GM06990 (cell line): Measurements from ENCODE around the gene ARHGAP42.

ENCODE experiments used
- DNase-seq: peaks from one replicate; pipeline ENCODE4 v3.0.0-alpha.2; 2011; ENCODE audit not compliant: insufficient read length; ENCODE audit errors: extremely low read depth
- H3K27me3 ChIP-seq: replicated peaks from 2 replicates; pipeline ENCODE4 v1.6.0; 2011; ENCODE audit warnings: low read length; ENCODE audit not compliant: control insufficient read depth, insufficient read depth
- H3K36me3 ChIP-seq: 2 replicates; pipeline ENCODE4 v1.5.1; 2011; ENCODE audit warnings: low read length; ENCODE audit not compliant: control insufficient read depth, insufficient read depth
- H3K4me3 ChIP-seq: replicated peaks from 2 replicates; pipeline ENCODE4 v1.5.1; 2011; ENCODE audit warnings: low read depth, mild to moderate bottlenecking, control low read depth, low read length
- CTCF ChIP-seq: IDR thresholded peaks from 2 replicates; pipeline ENCODE4 v1.5.1; 2011; ENCODE audit warnings: low read length, control low read depth, mild to moderate bottlenecking, inconsistent platforms; ENCODE audit not compliant: insufficient read depth, poor library complexity, severe bottlenecking

The ARHGAP42 gene

GRCh38 chr11:100905684-100906083 is 218.6 kb downstream of the ARHGAP42 start:
- no peaks in the 10 kb centered on the region; the same call in 1 of the 2 replicates for H3K27me3 ChIP-seq
- no peaks in the 10 kb centered on the region for H3K36me3 ChIP-seq
- TF ChIP-seq CTCF: no peak
- H3K4me3 ChIP-seq: no peak overlapping the region
- no peak for DNase-seq

GRCh38 chr11:100908746-100909145 is 221.7 kb downstream of the ARHGAP42 start:
- H3K27me3 ChIP-seq: no peaks in the 10 kb centered on the region
- no peak for TF ChIP-seq CTCF
- H3K36me3 ChIP-seq: no peaks in the 10 kb centered on the region
- DNase-seq: no peak
- H3K4me3 ChIP-seq: no peak overlapping the region

DNA sequence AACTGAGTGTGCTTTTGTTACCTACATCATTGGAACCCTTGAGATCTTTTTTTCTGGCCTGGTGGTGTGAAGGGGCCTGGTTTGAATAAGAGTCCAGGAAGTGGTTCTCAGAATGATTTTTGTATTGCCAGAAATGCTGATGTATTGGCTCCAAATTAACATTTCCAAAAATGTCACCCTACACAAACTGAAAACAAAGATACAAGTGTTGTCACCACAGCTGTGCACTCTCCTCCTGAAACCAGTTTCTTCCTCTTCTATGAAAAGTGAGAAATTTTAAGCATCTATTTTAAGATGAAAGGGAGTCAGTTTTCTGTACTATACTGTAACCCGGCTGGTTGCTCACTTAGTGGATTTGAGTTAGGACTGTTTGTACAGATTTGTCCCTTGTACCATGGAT is 223.7 kb downstream of the ARHGAP42 start:
- no peak overlapping the region for H3K4me3 ChIP-seq
- no peaks in the 10 kb centered on the region for H3K36me3 ChIP-seq
- H3K27me3 ChIP-seq: no peaks in the 10 kb centered on the region
- DNase-seq: peak; percentile 68
- no peak for TF ChIP-seq CTCF

DNA sequence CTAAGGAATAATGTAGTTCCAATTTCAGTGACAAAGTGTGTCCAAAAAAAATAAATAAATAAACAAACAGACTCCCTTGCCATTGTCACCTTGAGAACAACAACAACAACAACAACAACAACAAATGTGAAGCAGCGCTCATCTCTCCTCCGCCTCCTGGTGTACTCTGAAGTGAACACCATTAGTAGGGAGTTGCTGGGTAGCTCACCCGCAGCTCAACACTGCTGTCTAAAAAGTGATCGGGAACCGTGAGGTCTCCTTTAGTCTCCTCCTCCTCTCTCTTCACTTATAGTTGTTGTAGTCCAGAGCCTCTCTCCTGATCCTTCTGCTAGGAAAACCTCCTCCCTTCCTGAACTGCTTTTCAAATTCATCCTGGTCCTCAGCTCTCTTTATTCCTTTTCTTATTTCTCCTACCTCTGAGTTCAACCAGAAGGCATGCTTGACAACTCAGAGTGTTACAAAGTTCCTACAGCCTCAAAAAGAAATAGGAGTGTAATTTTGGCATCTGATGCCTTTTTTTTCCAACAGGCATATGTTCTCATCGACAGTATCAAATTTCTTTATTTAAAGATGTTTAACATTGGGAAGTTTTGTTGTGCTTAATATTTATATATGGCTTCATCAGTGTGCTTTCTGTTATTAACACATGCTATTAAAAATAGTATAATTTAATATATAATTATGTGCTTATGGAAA is 227.5 kb downstream of the ARHGAP42 start:
- no peak for DNase-seq
- H3K4me3 ChIP-seq: no peak overlapping the region
- TF ChIP-seq CTCF: no peak
- no peaks in the 10 kb centered on the region for H3K27me3 ChIP-seq
- H3K36me3 ChIP-seq: no peaks in the 10 kb centered on the region

- Histone ChIP-seq H3K27me3 (no peaks in the 10 kb centered on the region), H3K36me3 (no peaks in the 10 kb centered on the region), H3K4me3 (no peak overlapping the region)
- no peak for DNase-seq
- no peak for TF ChIP-seq CTCF
Measured at GRCh38 chr11:100918551-100919500, 231.7 kb downstream of the ARHGAP42 start.
